DND-41 (cell line): ENCODE data around the gene GABARAP.

Experiments
- EZH2 ChIP-seq: IDR thresholded peaks from 3 replicates; pipeline ENCODE4 v1.6.1; 2012; ENCODE audit warnings: borderline replicate concordance, low read depth, mild to moderate bottlenecking, moderate library complexity, low read length, inconsistent platforms; ENCODE audit not compliant: severe bottlenecking
- TF ChIP-seq, protein P1 (sequence below): IDR thresholded peaks from 2 replicates; pipeline ENCODE4 v1.5.1; 2012; ENCODE audit warnings: borderline replicate concordance, low read length, moderate library complexity, mild to moderate bottlenecking; ENCODE audit not compliant: poor library complexity, severe bottlenecking; ENCODE audit errors: extremely low read depth

DNA sequence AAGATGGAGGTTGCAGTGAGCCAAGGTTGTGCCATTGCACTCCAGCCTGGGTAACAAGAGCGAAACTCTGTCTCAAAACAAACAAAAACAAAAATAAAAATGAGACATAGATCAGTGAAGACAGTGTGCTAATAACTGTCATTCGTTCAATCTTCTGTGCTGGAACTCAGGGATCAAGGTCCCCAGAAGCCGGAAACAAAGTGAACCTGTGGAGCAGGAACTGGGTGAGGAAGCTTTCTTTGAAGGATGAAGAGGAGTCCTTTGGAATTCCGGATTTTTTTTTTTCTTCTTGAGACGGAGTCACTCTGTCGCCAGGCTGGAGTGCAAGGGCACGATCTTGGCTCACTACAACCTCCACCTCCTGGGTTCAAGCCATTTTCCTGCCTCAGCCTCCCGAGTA, 37.2 kb upstream of the GABARAP start:
- TF ChIP-seq, protein P1, sequence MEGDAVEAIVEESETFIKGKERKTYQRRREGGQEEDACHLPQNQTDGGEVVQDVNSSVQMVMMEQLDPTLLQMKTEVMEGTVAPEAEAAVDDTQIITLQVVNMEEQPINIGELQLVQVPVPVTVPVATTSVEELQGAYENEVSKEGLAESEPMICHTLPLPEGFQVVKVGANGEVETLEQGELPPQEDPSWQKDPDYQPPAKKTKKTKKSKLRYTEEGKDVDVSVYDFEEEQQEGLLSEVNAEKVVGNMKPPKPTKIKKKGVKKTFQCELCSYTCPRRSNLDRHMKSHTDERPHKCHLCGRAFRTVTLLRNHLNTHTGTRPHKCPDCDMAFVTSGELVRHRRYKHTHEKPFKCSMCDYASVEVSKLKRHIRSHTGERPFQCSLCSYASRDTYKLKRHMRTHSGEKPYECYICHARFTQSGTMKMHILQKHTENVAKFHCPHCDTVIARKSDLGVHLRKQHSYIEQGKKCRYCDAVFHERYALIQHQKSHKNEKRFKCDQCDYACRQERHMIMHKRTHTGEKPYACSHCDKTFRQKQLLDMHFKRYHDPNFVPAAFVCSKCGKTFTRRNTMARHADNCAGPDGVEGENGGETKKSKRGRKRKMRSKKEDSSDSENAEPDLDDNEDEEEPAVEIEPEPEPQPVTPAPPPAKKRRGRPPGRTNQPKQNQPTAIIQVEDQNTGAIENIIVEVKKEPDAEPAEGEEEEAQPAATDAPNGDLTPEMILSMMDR = no peak
- no peak for TF ChIP-seq EZH2
